ENCODE data around the gene MRPL46. TPM values are rescaled to one million over a fixed set of nuclear protein-coding genes. Genes with fewer than 3 reads are reported as not detected.
A peak's percentile ranks its signal among the peaks of the same experiment; 100 is the strongest.

MRPL46 gene
- total and polyA plus RNA-seq, 9 of the 15 experiments (the other 6 are each of a cell fraction or from before 2014, with no cell fraction given): 41.2 to 72.2 (median 49.8) TPM

- TF ChIP-seq CUX1 (CRISPR knock-in tag; IDR thresholded peaks at IDR 0.05) (no peak), KDM2B (CRISPR knock-in tag; IDR thresholded peaks at IDR 0.05) (no peak), DMBX1 (CRISPR knock-in tag; IDR thresholded peaks at IDR 0.05; ENCODE audit: borderline replicate concordance) (no peak), MIER1 (IDR thresholded peaks at IDR 0.05; ENCODE audit: low read depth) (no peak), RAD51 (IDR thresholded peaks at IDR 0.05; ENCODE audit: borderline replicate concordance, low read depth) (no peak), ILK (tag; IDR thresholded peaks at IDR 0.05; ENCODE audit: borderline replicate concordance, low read depth) (no peak), SRSF7 (optimal IDR thresholded peaks at IDR 0.05; ENCODE audit: low read depth, low read length) (no peak), RHOXF2B (CRISPR knock-in tag; conservative IDR thresholded peaks at IDR 0.05) (no peak), ZNF354B (CRISPR knock-in tag; IDR thresholded peaks at IDR 0.05) (no peak), TCF3 (CRISPR knock-in tag; IDR thresholded peaks at IDR 0.05) (no peak), STAG1 (CRISPR knock-in tag; IDR thresholded peaks at IDR 0.05; ENCODE audit: borderline replicate concordance) (peak; percentile 87; the same call in 1 of the 2 replicates), ARID3A (IDR thresholded peaks at IDR 0.05; ENCODE audit: borderline replicate concordance, low read depth, low read length) (no peak), SMAD4 (CRISPR knock-in tag; conservative IDR thresholded peaks at IDR 0.05) (no peak), BRD9 (IDR thresholded peaks at IDR 0.05; ENCODE audit: low read depth, partially characterized antibody) (no peak), THRAP3 (IDR thresholded peaks at IDR 0.05; ENCODE audit: borderline replicate concordance) (no peak), JUN (IDR thresholded peaks at IDR 0.05; ENCODE audit: borderline replicate concordance, low read depth, low read length) (no peak), JUN (CRISPR knock-in tag; IDR thresholded peaks at IDR 0.05; ENCODE audit: borderline replicate concordance) (no peak), CLOCK (CRISPR knock-in tag; IDR thresholded peaks at IDR 0.05; ENCODE audit: borderline replicate concordance) (no peak), ZNF239 (CRISPR knock-in tag; IDR thresholded peaks at IDR 0.05) (no peak)
These were observed 16.9 kb downstream of the MRPL46 start (continued) for GRCh38 chr15:88450125-88450798.

Data from K562 (cell line).